DLD1 (cell line): ENCODE measurements around the gene DAB1.

Experiments used
- in situ Hi-C: cut with HindIII; loops from 2 replicates; pipeline ENCODE4 v1.10.0; 2017; ENCODE audit warnings: low sequenced_read_pairs

Gene DAB1

GRCh38 chr1:56965191-56965590 lies 458.7 kb downstream of the DAB1 start:
- in situ Hi-C loops = no loop called here

- in situ Hi-C loops = no loop called here
Observed at GRCh38 chr1:56964349-56965017, 459.4 kb downstream of the DAB1 start.

GRCh38 chr1:56963667-56964066 lies 460.2 kb downstream of the DAB1 start:
- in situ Hi-C loops = no loop called here

GRCh38 chr1:56961426-56961825 lies 462.4 kb downstream of the DAB1 start:
- in situ Hi-C loops = no loop called here

GRCh38 chr1:56958526-56958925 lies 465.3 kb downstream of the DAB1 start:
- in situ Hi-C loops = no loop called here

GRCh38 chr1:56957931-56958330 lies 465.9 kb downstream of the DAB1 start:
- in situ Hi-C loops = no loop called here

- in situ Hi-C loops = no loop called here
Observed at GRCh38 chr1:56954664-56955063, 469.2 kb downstream of the DAB1 start.

GRCh38 chr1:56953386-56953785 lies 470.5 kb downstream of the DAB1 start:
- in situ Hi-C loops = no loop called here

GRCh38 chr1:56952501-56952900 lies 471.4 kb downstream of the DAB1 start:
- in situ Hi-C loops = no loop called here

- in situ Hi-C loops = no loop called here
Observed at GRCh38 chr1:56948403-56949023, 475.3 kb downstream of the DAB1 start.
